IMR-90 (cell line): Measurements from ENCODE around the gene SUPT3H. TPM values are rescaled to one million over a fixed set of nuclear protein-coding genes. Genes with fewer than 3 reads are reported as not detected.

Source experiments
- ATAC-seq: fragments of 200-7000 bp; cut with Tn5 transposase; 2 replicates; pipeline ENCODE4 v1.9.1; 2020; ENCODE audit warnings: low read depth, mild to moderate bottlenecking, moderate library complexity
- BruUV-seq: library from RNA; stranded (reverse); fragments of 400-500 nt; replicated peaks from 2 replicates; lab custom pipeline; 2021; lab: Mats Ljungman, UMichigan
- CTCF ChIA-PET: fragments of 300-600 bp; formaldehyde crosslinking; extraction: SDS; loops from one replicate; lab custom pipeline; 2021; ENCODE audit warnings: antibody characterized with exemption; lab: Yijun Ruan, JAX
- POLR2A ChIA-PET: fragments of 300-600 bp; sonication (Branson Sonifier 250); formaldehyde crosslinking; loops from one replicate; lab custom pipeline; 2022; ENCODE audit warnings: antibody characterized with exemption; ENCODE audit not compliant: unreplicated experiment; lab: Charles Lee
- DNase-seq: peaks from one replicate; pipeline ENCODE4 v3.0.0; 2013
- H2AFZ ChIP-seq: replicated peaks from 2 replicates; pipeline ENCODE3; 2013; ENCODE audit warnings: low read length, mild to moderate bottlenecking; ENCODE audit not compliant: poor library complexity
- H2AK5ac ChIP-seq: 2 replicates; pipeline ENCODE4 v1.6.1; 2013; ENCODE audit warnings: low read depth, low read length, inconsistent platforms
- H2AK9ac ChIP-seq: replicated peaks from 2 replicates; pipeline ENCODE3; 2013; ENCODE audit warnings: mild to moderate bottlenecking, low read depth, low read length, moderate library complexity; ENCODE audit not compliant: poor library complexity
- H2BK120ac ChIP-seq: 2 replicates; pipeline ENCODE4 v1.6.1; 2013; ENCODE audit warnings: low read depth, low read length, inconsistent platforms
- H2BK15ac ChIP-seq: 3 replicates; pipeline ENCODE4 v1.6.1; 2013; ENCODE audit warnings: low read depth, low read length, inconsistent platforms
- H2BK20ac ChIP-seq: 2 replicates; pipeline ENCODE4 v1.6.1; 2013; ENCODE audit warnings: low read depth, mild to moderate bottlenecking, inconsistent platforms, low read length, moderate library complexity
- H2BK5ac ChIP-seq: 2 replicates; pipeline ENCODE4 v1.6.1; 2013; ENCODE audit warnings: mild to moderate bottlenecking, low read depth, low read length, inconsistent platforms; ENCODE audit not compliant: poor library complexity, severe bottlenecking
- H3K14ac ChIP-seq: replicated peaks from 2 replicates; pipeline ENCODE4 v1.6.1; 2013; ENCODE audit warnings: low read depth, low read length, inconsistent platforms
- H3K18ac ChIP-seq: 2 replicates; pipeline ENCODE4 v1.6.1; 2013; ENCODE audit warnings: low read depth, low read length, control low read depth
- H3K23ac ChIP-seq: 2 replicates; pipeline ENCODE4 v1.6.1; 2013; ENCODE audit warnings: low read depth, low read length, inconsistent platforms
- H3K27ac ChIP-seq: 2 replicates; pipeline ENCODE4 v1.5.1; 2013; ENCODE audit warnings: mild to moderate bottlenecking, control low read depth, low read length; ENCODE audit not compliant: insufficient read depth
- H3K27me3 ChIP-seq: 2 replicates; pipeline ENCODE4 v1.6.1; 2013; ENCODE audit warnings: low read length; ENCODE audit not compliant: control insufficient read depth, insufficient read depth
- H3K36me3 ChIP-seq: 2 replicates; pipeline ENCODE4 v1.6.1; 2013; ENCODE audit warnings: low read length, mixed read lengths; ENCODE audit not compliant: control insufficient read depth, insufficient read depth
- H3K4ac ChIP-seq: 2 replicates; pipeline ENCODE4 v1.6.1; 2013; ENCODE audit warnings: low read depth, low read length, inconsistent platforms
- H3K4me1 ChIP-seq: 2 replicates; pipeline ENCODE4 v1.6.1; 2013; ENCODE audit warnings: low read length, mixed read lengths; ENCODE audit not compliant: control insufficient read depth, insufficient read depth
- H3K4me2 ChIP-seq: 2 replicates; pipeline ENCODE4 v1.6.1; 2013; ENCODE audit warnings: low read depth, mild to moderate bottlenecking, control low read depth, low read length, moderate library complexity
- H3K4me3 ChIP-seq: 2 replicates; pipeline ENCODE4 v1.5.1; 2013; ENCODE audit warnings: low read depth, mild to moderate bottlenecking, control low read depth, low read length, moderate library complexity; ENCODE audit not compliant: insufficient read depth
- H3K56ac ChIP-seq: 2 replicates; pipeline ENCODE4 v1.6.1; 2013; ENCODE audit warnings: low read length, inconsistent platforms; ENCODE audit not compliant: insufficient read depth; ENCODE audit errors: extremely low read depth
- H3K79me1 ChIP-seq, 2 experiments: 2 replicates each; pipeline ENCODE4 v1.6.1; 2013; ENCODE audit warnings: low read length in 2 of 2, inconsistent platforms in 1 of 2, low read depth in 1 of 2
- H3K9ac ChIP-seq: 2 replicates; pipeline ENCODE4 v1.6.1; 2013; ENCODE audit warnings: low read depth, low read length, control low read depth
- H3K9me1 ChIP-seq: 2 replicates; pipeline ENCODE4 v1.6.1; 2013; ENCODE audit warnings: low read length, inconsistent platforms; ENCODE audit not compliant: insufficient read depth
- H3K9me3 ChIP-seq: 2 replicates; pipeline ENCODE4 v1.6.1; 2013; ENCODE audit warnings: low read length; ENCODE audit not compliant: control insufficient read depth, insufficient read depth
- H4K20me1 ChIP-seq: 2 replicates; pipeline ENCODE4 v1.6.1; 2013; ENCODE audit warnings: low read length, inconsistent platforms; ENCODE audit not compliant: insufficient read depth
- H4K5ac ChIP-seq: 2 replicates; pipeline ENCODE4 v1.6.1; 2013; ENCODE audit warnings: mild to moderate bottlenecking, low read depth, low read length, control low read depth
- H4K8ac ChIP-seq, 2 experiments: 2 replicates each; pipeline ENCODE4 v1.6.1; 2013; ENCODE audit warnings: low read depth in 2 of 2, low read length in 2 of 2, control low read depth in 1 of 2, inconsistent platforms in 1 of 2
- H4K91ac ChIP-seq: 2 replicates; pipeline ENCODE4 v1.6.1; 2013; ENCODE audit warnings: low read depth, low read length, inconsistent platforms; ENCODE audit not compliant: insufficient read depth
- MAFK ChIP-seq: IDR thresholded peaks from 2 replicates; pipeline ENCODE4 v1.6.1; 2012; ENCODE audit warnings: low read depth, low read length, improper control_type of control experiment
- MXI1 ChIP-seq: IDR thresholded peaks from 2 replicates; pipeline ENCODE4 v1.6.1; 2012; ENCODE audit warnings: low read depth, mild to moderate bottlenecking, low read length, moderate library complexity, borderline replicate concordance
- WGBS, 2 experiments: methylation state at CpG; one replicate each; pipeline versions ENCODE4 v1.1.5 to v1.1.7; 2013; ENCODE audit warnings: missing lambda C conversion rate in 2 of 2; ENCODE audit not compliant: insufficient read length in 1 of 2; ENCODE audit errors: extremely low coverage in 2 of 2; 5-methylcytosine and 5-hydroxymethylcytosine counted together
- dilution Hi-C: fragments of 300-500 bp; cut with HindIII; formaldehyde crosslinking; loops from one replicate; pipeline ENCODE4 v1.14.3; 2018; ENCODE audit warnings: low sequenced_read_pairs; ENCODE audit not compliant: unreplicated experiment
- in situ Hi-C: fragments of 300-500 bp; cut with MboI; formaldehyde crosslinking; loops from 3 replicates; pipeline ENCODE4 v1.14.3; 2019; ENCODE audit warnings: low sequenced_read_pairs, inconsistent platforms, mixed read lengths
- intact Hi-C: fragments of 100-400 bp; cut with micrococcal nuclease; formaldehyde crosslinking; loops from 2 replicates; pipeline ENCODE4 v1.10.0; 2022
- polyA plus RNA-seq, 3 experiments: library from polyadenylated mRNA; depleted of rRNA; stranded (reverse); fragments of >200 nt; gene quantifications; 2 replicates each; pipeline ENCODE4 v1.2.3, GENCODE V29; 2012; ENCODE audit warnings: low replicate concordance in 1 of 3
- total RNA-seq: library from RNA; depleted of rRNA; stranded (reverse); fragments of >200 nt; gene quantifications from 2 replicates; pipeline ENCODE4 v1.2.3, GENCODE V29; 2012

SUPT3H gene
- total and polyA plus RNA-seq, 2 of the 4 experiments (the other 2 are of a cell fraction), result 4.5 to 5.0 TPM

GRCh38 chr6:44826025-44826676 is 551.6 kb downstream of the SUPT3H start:
- H3K9me1 ChIP-seq, result peaks cover 4% of the 10 kb centered on the region; the same call in 1 of the 2 replicates
- dilution Hi-C loops (no loop called here), intact Hi-C loops (no loop called here), in situ Hi-C loops (no loop called here)
- H4K8ac ChIP-seq, result no peak overlapping the region
- H3K27ac ChIP-seq, result no peak overlapping the region
- ChIA-PET POLR2A (no interaction called here), CTCF (no interaction called here)
- H2BK120ac ChIP-seq, result no peak overlapping the region
- H4K5ac ChIP-seq, result no peak overlapping the region
- H3K4me1 ChIP-seq, result no peaks in the 10 kb centered on the region
- H3K27me3 ChIP-seq, result no peaks in the 10 kb centered on the region
- no peak overlapping the region for H3K4me2 ChIP-seq
- H4K91ac ChIP-seq, result no peak overlapping the region
- H3K23ac ChIP-seq, result no peak overlapping the region
- no peak overlapping the region for H2AK5ac ChIP-seq
- H3K56ac ChIP-seq, result no peak overlapping the region
- no peak overlapping the region for H2BK5ac ChIP-seq
- no peaks in the 10 kb centered on the region for H4K20me1 ChIP-seq
- 0% methylated on average over 1 of the region's 6 CpGs; no CpG with 5 or more reads in 1 of the 2 experiments for WGBS, 2 experiments
- no peak overlapping the region for H3K14ac ChIP-seq
- no peak for ATAC-seq
- no peak overlapping the region for H2BK20ac ChIP-seq
- H3K9ac ChIP-seq, result no peak overlapping the region
- H3K79me1 ChIP-seq, result no peaks in the 10 kb centered on the region
- H2BK15ac ChIP-seq, result no peak overlapping the region
- H3K4me3 ChIP-seq, result no peak overlapping the region
- TF ChIP-seq MAFK (no peak), MXI1 (no peak)
- DNase-seq, result no peak
- H2AK9ac ChIP-seq, result no peak overlapping the region
- no peak overlapping the region for H2AFZ ChIP-seq
- no peaks in the 10 kb centered on the region for H3K9me3 ChIP-seq
- H3K4ac ChIP-seq, result no peak overlapping the region
- no peaks in the 10 kb centered on the region for H3K36me3 ChIP-seq
- no TSS peak for BruUV-seq
- no peak overlapping the region for H3K18ac ChIP-seq
